ENCODE results near the gene IGSF9B. TPM values are rescaled to one million over a fixed set of nuclear protein-coding genes. Genes with fewer than 3 reads are reported as not detected.
"Not testable (repeated sequence)": the region's sequence is repeated elsewhere in the genome, so short reads cannot be mapped to it uniquely, and the experiment has no call there.

IGSF9B gene, protein sequence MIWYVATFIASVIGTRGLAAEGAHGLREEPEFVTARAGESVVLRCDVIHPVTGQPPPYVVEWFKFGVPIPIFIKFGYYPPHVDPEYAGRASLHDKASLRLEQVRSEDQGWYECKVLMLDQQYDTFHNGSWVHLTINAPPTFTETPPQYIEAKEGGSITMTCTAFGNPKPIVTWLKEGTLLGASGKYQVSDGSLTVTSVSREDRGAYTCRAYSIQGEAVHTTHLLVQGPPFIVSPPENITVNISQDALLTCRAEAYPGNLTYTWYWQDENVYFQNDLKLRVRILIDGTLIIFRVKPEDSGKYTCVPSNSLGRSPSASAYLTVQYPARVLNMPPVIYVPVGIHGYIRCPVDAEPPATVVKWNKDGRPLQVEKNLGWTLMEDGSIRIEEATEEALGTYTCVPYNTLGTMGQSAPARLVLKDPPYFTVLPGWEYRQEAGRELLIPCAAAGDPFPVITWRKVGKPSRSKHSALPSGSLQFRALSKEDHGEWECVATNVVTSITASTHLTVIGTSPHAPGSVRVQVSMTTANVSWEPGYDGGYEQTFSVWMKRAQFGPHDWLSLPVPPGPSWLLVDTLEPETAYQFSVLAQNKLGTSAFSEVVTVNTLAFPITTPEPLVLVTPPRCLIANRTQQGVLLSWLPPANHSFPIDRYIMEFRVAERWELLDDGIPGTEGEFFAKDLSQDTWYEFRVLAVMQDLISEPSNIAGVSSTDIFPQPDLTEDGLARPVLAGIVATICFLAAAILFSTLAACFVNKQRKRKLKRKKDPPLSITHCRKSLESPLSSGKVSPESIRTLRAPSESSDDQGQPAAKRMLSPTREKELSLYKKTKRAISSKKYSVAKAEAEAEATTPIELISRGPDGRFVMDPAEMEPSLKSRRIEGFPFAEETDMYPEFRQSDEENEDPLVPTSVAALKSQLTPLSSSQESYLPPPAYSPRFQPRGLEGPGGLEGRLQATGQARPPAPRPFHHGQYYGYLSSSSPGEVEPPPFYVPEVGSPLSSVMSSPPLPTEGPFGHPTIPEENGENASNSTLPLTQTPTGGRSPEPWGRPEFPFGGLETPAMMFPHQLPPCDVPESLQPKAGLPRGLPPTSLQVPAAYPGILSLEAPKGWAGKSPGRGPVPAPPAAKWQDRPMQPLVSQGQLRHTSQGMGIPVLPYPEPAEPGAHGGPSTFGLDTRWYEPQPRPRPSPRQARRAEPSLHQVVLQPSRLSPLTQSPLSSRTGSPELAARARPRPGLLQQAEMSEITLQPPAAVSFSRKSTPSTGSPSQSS (N-terminal part only)
- total RNA-seq (2014; rRNA removed; shearing (Covaris generic)), result 2.5 TPM in 1 of 2 replicates, not detected in the other

DNA sequence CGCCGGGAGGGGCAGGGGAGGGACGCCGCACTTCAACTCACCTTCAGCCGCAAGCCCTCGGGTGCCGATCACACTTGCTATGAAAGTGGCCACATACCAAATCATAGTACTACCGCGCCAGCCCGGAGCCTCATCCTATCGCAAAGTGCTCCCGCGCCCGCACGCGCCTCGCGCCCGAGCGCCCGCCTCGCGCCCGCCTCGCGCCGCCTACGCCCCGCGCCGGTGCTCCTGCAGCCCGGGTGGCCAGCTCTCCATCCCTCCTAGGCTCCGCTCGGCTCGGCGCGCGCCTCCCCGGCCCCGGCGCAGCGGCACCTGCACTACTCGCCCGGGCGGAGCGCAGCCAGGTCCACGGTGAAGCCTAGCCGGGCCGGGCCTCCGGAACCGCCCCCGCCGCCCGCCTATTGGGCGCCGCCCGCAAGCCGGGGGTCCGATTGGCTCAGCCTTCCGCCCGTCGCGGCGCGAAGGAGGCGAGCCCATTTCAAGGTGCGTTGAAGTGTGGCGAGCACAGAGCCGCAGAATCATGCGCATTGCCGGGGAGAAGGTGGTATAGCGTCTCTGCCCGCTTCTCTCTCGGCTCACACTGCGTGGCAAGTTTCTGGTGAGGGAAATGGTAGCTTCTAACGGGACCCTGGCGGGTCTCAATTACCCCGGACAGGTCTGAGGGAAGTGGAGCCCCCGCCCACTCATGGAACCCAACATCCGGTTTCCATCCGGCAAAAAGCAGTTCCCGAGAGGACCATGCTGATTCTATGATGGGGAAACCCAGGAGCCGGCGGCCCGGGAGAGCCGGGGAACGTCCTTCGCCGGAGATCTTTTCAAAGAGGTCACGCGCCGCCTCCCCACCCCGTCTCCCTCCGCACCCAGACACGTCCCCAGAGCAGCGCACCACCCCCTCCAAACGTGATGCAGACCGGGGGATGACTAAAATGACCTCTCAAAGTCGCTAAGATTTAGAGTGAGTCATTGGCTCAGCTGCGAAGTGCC lies at the start of gene IGSF9B:
Gene IGSF9B (minus strand): TSS at position 319 of the 984 bp plus-strand sequence. CDS start 214 bp downstream, at position 105.
- H3K27me3 ChIP-seq (replicated peaks), result peaks cover 9% of the 10 kb centered on the region
- H3K27ac ChIP-seq, result no peak within 1 kb of the TSS
- 0 out of 2 replicates have a peak, but pooled peaks cover 3% of the 10 kb centered on the region for H3K9me3 ChIP-seq (replicated peaks)
- peak in 1 of 2 experiments; percentile 15 for DNase-seq (ENCODE audit: low read depth in 1 of 2, low spot score in 2 of 2)
- no peaks in the 10 kb centered on the region for H3K36me3 ChIP-seq
- no peaks in the 10 kb centered on the region for H3K4me1 ChIP-seq (replicated peaks)
- H3K4me3 ChIP-seq, result peak within 1 kb of the TSS; percentile 10; the same call in 1 of the 2 replicates

DNA sequence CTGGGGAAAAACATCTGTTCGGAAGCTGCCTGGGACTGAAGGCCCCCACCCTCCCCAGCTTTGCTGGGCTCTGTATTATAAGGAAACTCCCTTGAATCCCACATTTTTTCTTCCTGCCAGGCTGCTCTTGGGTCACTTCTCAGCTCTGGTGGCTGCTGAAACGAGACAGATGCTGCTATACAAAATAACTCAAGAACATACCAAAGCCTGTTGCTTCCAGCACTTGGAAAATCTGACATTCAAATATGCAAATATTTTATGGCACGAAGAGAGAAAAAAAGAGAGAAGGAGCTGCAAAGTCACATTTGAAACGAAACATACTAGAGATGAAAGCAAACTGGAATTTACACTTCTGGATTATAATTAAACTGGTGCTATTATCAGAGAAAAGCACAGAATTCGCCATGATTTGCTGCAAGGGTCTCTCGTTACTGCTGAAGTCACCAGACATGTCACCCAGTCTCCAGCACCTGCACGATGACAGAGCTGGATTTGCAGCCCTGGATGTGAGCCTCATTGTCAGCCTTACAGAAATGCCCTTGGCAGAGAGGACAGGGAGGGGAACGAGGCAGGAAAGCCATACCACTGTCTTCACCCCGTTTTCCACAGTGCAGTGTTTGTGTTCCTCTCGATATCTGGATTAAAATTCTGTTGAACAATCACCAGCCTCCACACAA lies 47.9 kb upstream of the IGSF9B start:
- Histone ChIP-seq H3K4me1 (replicated peaks) (no peaks in the 10 kb centered on the region), H3K9me3 (replicated peaks) (no peaks in the 10 kb centered on the region), H3K27ac (no peak overlapping the region), H3K36me3 (no peaks in the 10 kb centered on the region), H3K27me3 (replicated peaks) (no peaks in the 10 kb centered on the region), H3K4me3 (no peak overlapping the region)
- DNase-seq (ENCODE audit: low read depth in 1 of 2, low spot score in 2 of 2), result no peak

DNA sequence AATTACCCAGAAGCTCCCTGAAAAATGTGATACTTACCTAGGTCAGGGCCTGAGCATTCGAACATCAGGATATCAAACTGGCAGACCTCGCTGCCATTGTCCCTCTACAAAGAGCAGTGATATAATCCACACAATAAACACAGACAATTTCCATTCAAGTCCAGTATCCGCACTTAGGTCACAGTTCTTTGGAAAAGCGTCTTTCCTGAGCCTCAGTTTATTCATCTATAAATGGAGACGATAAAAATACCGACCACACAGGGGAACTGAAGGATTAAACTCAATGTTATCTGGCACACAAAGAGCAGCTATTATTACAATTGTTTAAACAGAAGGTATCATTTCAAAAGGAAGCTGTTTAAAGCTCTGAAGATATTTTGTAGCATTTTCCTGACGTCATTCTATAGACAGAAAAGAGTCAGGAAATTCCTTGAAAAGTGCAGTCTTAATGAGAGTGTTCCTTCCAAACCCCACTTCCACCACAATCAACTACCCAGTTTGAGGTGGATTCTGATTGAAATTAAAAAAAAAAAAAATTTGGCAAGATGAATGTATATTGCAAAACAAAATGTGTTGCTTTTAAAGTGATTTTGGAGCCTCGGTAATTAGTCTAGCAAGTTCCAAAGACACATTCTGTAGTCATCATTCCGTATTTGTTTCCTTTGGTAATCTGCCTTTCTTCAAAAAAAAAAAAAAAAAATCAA lies 47.2 kb upstream of the IGSF9B start:
- H3K27ac ChIP-seq, result no peak overlapping the region
- no peak overlapping the region for H3K4me3 ChIP-seq
- DNase-seq (ENCODE audit: low read depth in 1 of 2, low spot score in 2 of 2), result no peak
- no peaks in the 10 kb centered on the region for H3K4me1 ChIP-seq (replicated peaks)
- H3K36me3 ChIP-seq, result no peaks in the 10 kb centered on the region
- H3K9me3 ChIP-seq (replicated peaks), result no peaks in the 10 kb centered on the region
- H3K27me3 ChIP-seq (replicated peaks), result no peaks in the 10 kb centered on the region

DNA sequence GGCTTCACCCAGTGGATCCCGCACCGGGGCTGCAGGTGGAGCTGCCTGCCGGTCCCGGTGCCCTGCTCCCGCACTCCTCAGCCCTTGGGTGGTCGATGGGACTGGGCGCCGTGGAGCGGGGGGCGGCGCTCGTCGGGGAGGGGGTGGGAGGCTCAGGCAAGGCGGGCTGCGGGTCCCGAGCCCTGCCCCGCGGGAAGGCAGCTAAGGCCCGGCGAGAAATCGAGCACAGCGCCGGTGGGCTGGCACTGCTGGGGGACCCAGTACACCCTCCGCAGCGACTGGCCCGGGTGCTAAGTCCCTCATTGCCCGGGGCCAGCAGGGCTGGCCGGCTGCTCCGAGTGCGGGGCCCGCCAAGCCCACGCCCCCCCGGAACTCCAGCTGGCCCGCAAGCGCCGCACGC lies 46.1 kb upstream of the IGSF9B start:
- H3K9me3 ChIP-seq (replicated peaks); DNase-seq (ENCODE audit: low read depth in 1 of 2, low spot score in 2 of 2); H3K27me3 ChIP-seq (replicated peaks); H3K4me3 ChIP-seq; H3K4me1 ChIP-seq (replicated peaks); H3K36me3 ChIP-seq; H3K27ac ChIP-seq: not testable (repeated sequence)

DNA sequence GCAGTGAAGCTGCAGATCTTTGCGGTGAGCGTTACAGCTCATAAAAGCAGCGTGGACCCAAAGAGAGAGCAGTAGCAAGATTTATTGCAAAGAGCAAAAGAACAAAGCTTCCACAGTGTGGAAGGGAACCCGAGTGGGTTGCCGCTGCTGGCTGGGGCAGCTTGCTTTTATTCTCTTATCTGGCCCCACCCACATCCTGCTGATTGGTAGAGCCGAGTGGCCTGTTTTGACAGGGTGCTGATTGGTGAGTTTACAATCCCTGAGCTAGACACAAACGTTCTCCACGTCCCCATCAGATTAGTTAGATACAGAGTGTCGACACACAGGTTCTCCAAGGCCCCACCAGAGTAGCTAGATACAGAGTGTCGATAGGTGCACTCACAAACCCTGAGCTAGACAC lies 45.6 kb upstream of the IGSF9B start:
- not testable (repeated sequence) for H3K27me3 ChIP-seq (replicated peaks); H3K9me3 ChIP-seq (replicated peaks); H3K36me3 ChIP-seq; H3K4me3 ChIP-seq; H3K27ac ChIP-seq; DNase-seq (ENCODE audit: low read depth in 1 of 2, low spot score in 2 of 2); H3K4me1 ChIP-seq (replicated peaks)

DNA sequence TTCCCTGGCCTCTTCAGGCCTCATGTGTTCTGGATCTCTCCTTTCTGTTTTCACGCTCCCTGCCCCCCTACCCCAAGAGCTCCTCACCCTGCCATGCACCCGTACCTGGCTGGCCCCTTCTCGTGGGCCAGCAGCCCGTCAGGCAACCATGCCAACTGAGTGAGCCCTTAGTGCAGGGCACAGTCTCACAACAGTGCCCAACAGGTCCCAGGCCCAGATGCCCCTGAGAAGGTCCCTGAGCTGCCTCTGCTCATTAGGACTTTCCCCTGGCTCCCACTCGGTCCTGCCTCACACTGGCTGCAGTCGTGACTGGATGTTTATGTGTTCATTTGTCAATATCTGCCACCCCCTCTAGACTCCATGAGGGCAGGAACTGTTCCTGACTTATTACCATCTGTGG lies 44.8 kb upstream of the IGSF9B start:
- Histone ChIP-seq H3K36me3 (no peaks in the 10 kb centered on the region), H3K27ac (no peak overlapping the region), H3K9me3 (replicated peaks) (no peaks in the 10 kb centered on the region), H3K4me3 (no peak overlapping the region), H3K4me1 (replicated peaks) (no peaks in the 10 kb centered on the region), H3K27me3 (replicated peaks) (no peaks in the 10 kb centered on the region)
- no peak for DNase-seq (ENCODE audit: low read depth in 1 of 2, low spot score in 2 of 2)

DNA sequence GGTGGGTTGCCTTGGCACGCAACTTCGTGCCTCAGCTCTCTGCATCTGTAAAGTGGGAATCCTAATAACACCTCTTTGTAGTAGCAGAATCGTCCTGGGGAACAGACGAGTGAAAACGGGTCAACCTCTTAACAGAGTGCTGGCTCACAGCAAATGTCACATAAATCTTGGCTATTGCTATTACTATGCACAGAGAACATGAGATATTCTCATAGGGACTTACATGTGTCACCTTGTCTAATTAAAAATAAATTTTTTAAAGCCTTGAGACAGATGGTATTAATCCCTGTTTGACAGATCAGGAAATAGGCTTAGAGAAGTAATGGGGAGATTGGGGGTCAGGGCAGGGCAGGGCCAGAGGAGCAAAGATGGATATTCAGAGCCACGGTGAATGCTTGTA lies 44.3 kb upstream of the IGSF9B start:
- H3K4me3 ChIP-seq, result no peak overlapping the region

DNA sequence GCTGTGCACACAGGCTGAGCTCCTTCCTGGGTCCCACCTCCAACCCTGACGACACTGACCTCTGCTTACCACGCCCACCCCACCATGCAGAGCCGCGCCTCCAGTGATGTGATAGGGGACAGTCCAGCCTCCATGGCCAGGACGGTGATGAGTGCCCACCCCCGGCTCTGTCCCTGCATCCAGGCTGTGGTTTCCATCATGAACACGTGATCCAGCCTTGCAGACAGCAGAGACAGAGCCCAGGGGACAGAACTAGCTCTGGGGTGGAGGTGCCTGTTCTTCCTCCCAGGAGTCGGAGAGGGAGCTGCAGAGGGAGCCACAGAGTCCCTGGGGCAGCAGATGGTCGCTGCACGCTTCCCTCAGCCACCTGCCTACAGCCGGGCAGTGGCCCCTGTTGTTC lies 42.6 kb upstream of the IGSF9B start:
- H3K27me3 ChIP-seq (replicated peaks), result no peaks in the 10 kb centered on the region
- H3K36me3 ChIP-seq, result no peaks in the 10 kb centered on the region
- H3K4me1 ChIP-seq (replicated peaks), result no peaks in the 10 kb centered on the region
- no peak overlapping the region for H3K27ac ChIP-seq
- no peak overlapping the region for H3K4me3 ChIP-seq
- no peaks in the 10 kb centered on the region for H3K9me3 ChIP-seq (replicated peaks)
- no peak for DNase-seq (ENCODE audit: low read depth in 1 of 2, low spot score in 2 of 2)

More for the DNA sequence above, 44.3 kb upstream of the IGSF9B start:
- no peaks in the 10 kb centered on the region for H3K27me3 ChIP-seq (replicated peaks)
- no peak overlapping the region for H3K27ac ChIP-seq
- no peak for DNase-seq (ENCODE audit: low read depth in 1 of 2, low spot score in 2 of 2)
- H3K36me3 ChIP-seq, result no peaks in the 10 kb centered on the region
- no peaks in the 10 kb centered on the region for H3K9me3 ChIP-seq (replicated peaks)
- no peaks in the 10 kb centered on the region for H3K4me1 ChIP-seq (replicated peaks)

DNA sequence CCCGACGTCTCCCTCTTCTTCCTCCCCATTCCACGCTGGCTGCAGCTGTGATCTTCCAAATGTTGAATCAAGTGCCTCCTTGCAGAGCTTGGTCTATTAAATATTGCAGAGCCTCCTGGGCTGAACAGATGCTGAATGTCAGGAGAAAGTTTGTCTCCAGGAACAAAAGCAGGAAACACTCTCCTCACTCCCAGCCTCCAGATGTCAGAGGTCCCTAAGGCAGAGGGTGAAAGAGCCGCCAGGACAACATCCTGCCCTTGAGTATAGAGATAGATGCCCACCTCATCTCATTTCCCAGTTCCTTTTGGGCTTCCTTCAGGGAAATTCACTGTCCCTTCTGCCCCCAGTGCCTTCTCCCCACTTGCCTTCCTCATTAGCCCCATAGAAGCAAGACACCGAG lies 40.8 kb upstream of the IGSF9B start:
- Histone ChIP-seq H3K36me3 (no peaks in the 10 kb centered on the region), H3K4me1 (replicated peaks) (no peaks in the 10 kb centered on the region), H3K27me3 (replicated peaks) (no peaks in the 10 kb centered on the region), H3K27ac (no peak overlapping the region), H3K9me3 (replicated peaks) (no peaks in the 10 kb centered on the region), H3K4me3 (no peak overlapping the region)
- no peak for DNase-seq (ENCODE audit: low read depth in 1 of 2, low spot score in 2 of 2)

DNA sequence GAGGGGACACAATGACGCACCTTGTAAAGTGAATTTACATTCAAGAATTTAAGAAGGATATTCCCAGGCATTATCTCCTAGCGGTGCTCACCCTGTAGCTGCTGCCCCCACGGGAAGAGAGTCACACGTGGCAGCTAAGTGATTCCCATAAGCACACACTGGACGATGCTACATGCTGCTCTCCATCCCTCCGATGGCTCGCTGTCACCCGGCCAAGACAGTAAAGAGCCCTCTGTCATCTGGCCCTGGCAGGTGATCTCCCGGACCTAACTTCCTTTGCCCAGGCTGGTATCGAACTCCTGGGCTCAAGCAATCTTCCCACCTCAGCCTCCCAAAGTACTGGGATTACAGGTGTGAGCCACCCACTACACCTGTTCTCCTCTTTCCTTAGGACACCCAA lies 39.9 kb upstream of the IGSF9B start:
- Histone ChIP-seq H3K36me3 (no peaks in the 10 kb centered on the region), H3K4me1 (replicated peaks) (no peaks in the 10 kb centered on the region), H3K4me3 (no peak overlapping the region), H3K27ac (no peak overlapping the region), H3K9me3 (replicated peaks) (no peaks in the 10 kb centered on the region), H3K27me3 (replicated peaks) (no peaks in the 10 kb centered on the region)
- no peak for DNase-seq (ENCODE audit: low read depth in 1 of 2, low spot score in 2 of 2)

DNA sequence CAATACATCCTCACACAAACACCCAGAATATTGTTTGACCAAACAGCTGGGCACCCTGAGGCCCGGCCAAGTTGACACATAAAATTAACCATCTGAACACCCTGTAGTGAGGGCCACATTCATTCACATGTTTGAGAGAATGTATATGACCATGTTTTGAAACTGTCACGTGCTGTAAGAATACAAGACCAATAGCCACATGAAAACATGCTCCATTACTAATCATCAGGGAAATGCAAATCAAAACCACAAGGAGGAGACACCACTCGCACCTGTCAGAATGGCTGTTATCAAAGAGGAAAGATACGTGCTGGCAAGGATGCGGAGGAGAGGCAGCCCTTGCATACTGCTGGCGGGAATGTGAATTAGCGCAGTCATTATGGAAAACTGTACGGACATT lies 38.3 kb upstream of the IGSF9B start:
- Histone ChIP-seq H3K9me3 (replicated peaks) (no peaks in the 10 kb centered on the region), H3K27me3 (replicated peaks) (no peaks in the 10 kb centered on the region), H3K4me3 (no peak overlapping the region), H3K36me3 (no peaks in the 10 kb centered on the region), H3K4me1 (replicated peaks) (no peaks in the 10 kb centered on the region), H3K27ac (no peak overlapping the region)
- no peak for DNase-seq (ENCODE audit: low read depth in 1 of 2, low spot score in 2 of 2)

DNA sequence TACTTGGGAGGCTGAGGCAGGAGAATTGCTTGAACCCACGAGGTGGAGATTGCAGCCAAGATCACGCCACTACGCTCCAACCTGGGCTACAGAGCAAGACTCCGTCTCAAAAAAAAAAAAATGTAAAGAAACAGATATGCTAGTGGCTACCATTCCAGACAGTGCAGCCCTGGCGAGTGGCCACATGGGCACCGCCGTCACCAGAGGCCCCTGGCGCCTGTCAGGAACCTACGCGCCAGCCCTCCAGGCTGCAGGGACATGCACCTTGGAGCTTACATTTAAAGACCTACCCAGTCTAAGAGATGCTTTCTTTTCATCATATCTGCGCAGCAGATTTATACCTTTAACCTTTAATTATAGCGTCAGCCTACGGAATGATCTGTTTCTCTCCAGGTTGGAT lies 37.2 kb upstream of the IGSF9B start:
- no peaks in the 10 kb centered on the region for H3K9me3 ChIP-seq (replicated peaks)
- H3K4me3 ChIP-seq, result no peak overlapping the region

More for the DNA sequence above, 37.2 kb upstream of the IGSF9B start:
- H3K4me1 ChIP-seq (replicated peaks), result no peaks in the 10 kb centered on the region
- no peak for DNase-seq (ENCODE audit: low read depth in 1 of 2, low spot score in 2 of 2)
- no peak overlapping the region for H3K27ac ChIP-seq
- no peaks in the 10 kb centered on the region for H3K27me3 ChIP-seq (replicated peaks)
- no peaks in the 10 kb centered on the region for H3K36me3 ChIP-seq
